Epithelial cell of esophagus (primary cell): ENCODE data around the gene ETV3.

ENCODE experiments used
- DNase-seq: peaks from one replicate; pipeline ENCODE4 v3.0.0; 2010; ENCODE audit warnings: low read depth
- H3K4me3 ChIP-seq: 2 replicates; pipeline ENCODE4 v1.5.1; 2011; ENCODE audit warnings: mild to moderate bottlenecking, low read length, control low read depth
- CTCF ChIP-seq: IDR thresholded peaks from 2 replicates; pipeline ENCODE4 v1.5.1; 2011; ENCODE audit warnings: low read depth, mild to moderate bottlenecking, low read length, control low read depth, inconsistent platforms; ENCODE audit not compliant: insufficient read depth; ENCODE audit errors: missing control alignments

The ETV3 gene

GRCh38 chr1:157092831-157093230 is 45.4 kb downstream of the ETV3 start:
- TF ChIP-seq CTCF: no peak
- H3K4me3 ChIP-seq: no peak overlapping the region
- DNase-seq: no peak

- no peak for TF ChIP-seq CTCF
- no peak overlapping the region for H3K4me3 ChIP-seq
- no peak for DNase-seq
Observed at GRCh38 chr1:157091668-157092273, 46.4 kb downstream of the ETV3 start.

GRCh38 chr1:157091186-157091585 is 47.0 kb downstream of the ETV3 start:
- no peak overlapping the region for H3K4me3 ChIP-seq
- no peak for TF ChIP-seq CTCF
- DNase-seq: no peak

DNA sequence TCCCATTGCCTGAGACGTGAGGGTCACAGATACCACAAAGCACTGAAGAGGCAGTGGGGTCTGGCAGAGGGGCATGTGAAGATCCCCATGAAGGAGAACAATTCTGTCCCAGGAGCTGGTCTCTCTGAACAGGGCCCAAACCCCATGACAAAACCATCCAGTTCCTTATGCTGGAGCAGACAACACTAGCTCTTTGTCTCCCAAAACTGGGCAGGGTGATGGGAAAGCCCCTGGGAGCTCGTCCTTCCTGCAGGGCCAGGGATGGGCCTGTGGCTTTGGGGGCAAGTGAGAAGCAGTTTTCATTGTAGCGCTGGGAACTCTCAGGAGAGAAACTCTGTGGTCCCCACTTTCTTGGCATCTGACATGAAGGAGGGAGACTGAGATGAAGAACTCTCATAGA is 47.4 kb downstream of the ETV3 start:
- H3K4me3 ChIP-seq: no peak overlapping the region
- no peak for DNase-seq
- TF ChIP-seq CTCF: no peak

- peak; percentile 94 for TF ChIP-seq CTCF
- DNase-seq: peak; percentile 77
- no peak overlapping the region for H3K4me3 ChIP-seq
Observed at GRCh38 chr1:157090196-157090647, 48.0 kb downstream of the ETV3 start.

DNA sequence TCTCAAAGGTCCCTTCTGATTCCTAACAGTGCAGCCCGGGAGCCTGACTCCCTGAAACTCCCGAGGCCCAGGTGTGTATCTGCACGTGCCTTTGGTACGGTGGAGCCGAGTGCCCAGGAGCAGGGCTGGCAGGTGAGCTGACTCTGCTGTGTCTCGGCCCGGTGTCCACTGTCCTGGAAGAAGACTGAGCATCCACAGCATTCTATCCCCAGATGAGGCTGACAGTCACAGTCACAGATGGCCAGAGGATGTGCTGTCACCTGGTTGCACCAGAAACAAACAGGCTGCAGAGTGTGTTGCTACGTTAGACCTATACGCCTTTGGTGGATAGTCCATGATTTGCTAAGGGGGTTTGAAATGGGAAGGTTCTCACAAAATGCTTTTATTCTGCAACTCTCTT is 48.4 kb downstream of the ETV3 start:
- no peak for DNase-seq
- TF ChIP-seq CTCF: no peak
- H3K4me3 ChIP-seq: no peak overlapping the region

GRCh38 chr1:157088607-157089006 is 49.6 kb downstream of the ETV3 start:
- DNase-seq: peak; percentile 71
- TF ChIP-seq CTCF: no peak
- no peak overlapping the region for H3K4me3 ChIP-seq
